Gastrocnemius medialis (tissue), 4 donors: ENCODE data around the gene KLK4. TPM values are rescaled to one million over a fixed set of nuclear protein-coding genes. Genes with fewer than 3 reads are reported as not detected.

Experiments used
- ATAC-seq, 2 donors: fragments of 150-250 bp; one replicate each; pipeline ENCODE4 v1.9.1; 2016
- DNase-seq, 2 donors: peaks; one replicate each; pipeline ENCODE4 v3.0.0-alpha.2; 2019
- H3K27ac ChIP-seq, 4 donors: fragments of 200-600 bp; sonication (generic); 1 replicate in 1 of 4; 2 replicates in 3 of 4; pipeline ENCODE4 v1.5.1; 2016 to 2018; ENCODE audit warnings: mild to moderate bottlenecking in 2 of 4, moderate library complexity in 1 of 4
- H3K27me3 ChIP-seq, 3 donors: fragments of 200-600 bp; sonication (generic) in 2 of 3; 1 replicate in 1 of 3; 2 replicates in 2 of 3; pipeline versions ENCODE4 v1.5.1 to v1.6.0; 2016 to 2019; ENCODE audit warnings: mild to moderate bottlenecking in 1 of 3, moderate library complexity in 1 of 3
- H3K36me3 ChIP-seq, 2 donors: fragments of 200-600 bp; sonication (generic) in 1 of 2; one replicate each; pipeline ENCODE4 v1.5.1; 2017 to 2018
- H3K4me1 ChIP-seq, 2 donors: fragments of 200-600 bp; sonication (generic) in 1 of 2; one replicate each; pipeline ENCODE4 v1.5.1; 2016 to 2017; ENCODE audit warnings: mild to moderate bottlenecking in 2 of 2
- H3K4me3 ChIP-seq, 4 donors: fragments of 200-600 bp; sonication (generic) in 3 of 4; 1 replicate in 1 of 4; 2 replicates in 3 of 4; pipeline ENCODE4 v1.5.1; 2016 to 2019; ENCODE audit warnings: mild to moderate bottlenecking in 2 of 4
- H3K9me3 ChIP-seq, 3 donors: fragments of 200-600 bp; sonication (generic) in 2 of 3; 1 replicate in 1 of 3; 2 replicates in 2 of 3; pipeline ENCODE4 v1.5.1; 2016 to 2019
- POLR2A ChIP-seq, 2 donors: fragments of 450-650 bp; IDR thresholded peaks; one replicate each; pipeline ENCODE4 v1.6.1; 2017; ENCODE audit warnings: antibody characterized with exemption in 2 of 2, mild to moderate bottlenecking in 2 of 2, moderate library complexity in 2 of 2
- in situ Hi-C, 4 donors: fragments of 200-750 bp; cut with MboI; loops; one replicate each; pipeline versions ENCODE4 v1.15.0 to v1.8.0; 2017; ENCODE audit warnings: low sequenced_read_pairs in 4 of 4
- intact Hi-C: fragments of 100-400 bp; cut with DNase I; formaldehyde crosslinking; loops from one replicate; pipeline ENCODE4 v1.15.1; 2023; ENCODE audit warnings: low total_unique reads
- total RNA-seq, 4 donors: library from RNA; depleted of rRNA; stranded (reverse); fragments of >200 nt; gene quantifications; one replicate each; pipeline versions ENCODE4 v1.1.0 to v1.2.3, GENCODE V29; 2016
- TF ChIP-seq, protein P1 (sequence below), 5 experiments: fragments of 450-650 bp in 3 of 5; fragments of 200-600 bp in 2 of 5; sonication (generic) in 2 of 5; IDR thresholded peaks in 4 of 5; conservative IDR thresholded peaks in 1 of 5; 1 replicate in 4 of 5; 2 replicates in 1 of 5; pipeline ENCODE4 v1.5.1; 2016 to 2019; ENCODE audit warnings: antibody characterized with exemption in 5 of 5, mild to moderate bottlenecking in 3 of 5, moderate library complexity in 3 of 5

The KLK4 gene
- total RNA-seq, 4 donors from 2014 or later: not detected

DNA sequence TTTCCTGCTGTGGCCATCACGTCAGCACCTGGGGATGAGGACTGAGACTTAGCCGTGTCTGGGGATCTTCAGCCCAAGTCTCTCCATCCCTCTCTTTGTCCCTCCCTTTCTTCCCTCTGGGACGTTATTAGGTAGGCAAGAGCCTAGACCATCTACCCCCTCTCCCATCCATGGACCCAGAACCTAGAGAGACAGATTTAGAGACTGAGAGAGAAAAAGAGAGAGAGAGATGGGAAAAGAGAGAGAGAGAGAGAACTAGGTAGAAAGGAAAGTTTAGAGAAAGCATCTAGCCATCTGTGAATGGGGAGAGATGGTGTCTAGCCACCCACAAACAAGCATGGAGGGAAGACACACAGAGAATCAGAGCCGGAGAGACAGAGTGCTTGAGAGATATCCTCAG lies 473 bp downstream of the KLK4 start:
- Histone ChIP-seq H3K4me3 (no peak overlapping the region), H3K36me3 (no peaks in the 10 kb centered on the region), H3K27ac (no peak overlapping the region), H3K27me3 (peaks cover 22 to 31% (median 26%) of the 10 kb centered on the region in 3 donors), H3K9me3 (no peaks in the 10 kb centered on the region), H3K4me1 (no peaks in the 10 kb centered on the region)
- DNase-seq (no peak), ATAC-seq (no peak)
- in situ Hi-C loops: no loop called here
- intact Hi-C loops: no loop called here
- no peak for TF ChIP-seq POLR2A (IDR thresholded peaks at IDR 0.05)
- TF ChIP-seq, protein P1, sequence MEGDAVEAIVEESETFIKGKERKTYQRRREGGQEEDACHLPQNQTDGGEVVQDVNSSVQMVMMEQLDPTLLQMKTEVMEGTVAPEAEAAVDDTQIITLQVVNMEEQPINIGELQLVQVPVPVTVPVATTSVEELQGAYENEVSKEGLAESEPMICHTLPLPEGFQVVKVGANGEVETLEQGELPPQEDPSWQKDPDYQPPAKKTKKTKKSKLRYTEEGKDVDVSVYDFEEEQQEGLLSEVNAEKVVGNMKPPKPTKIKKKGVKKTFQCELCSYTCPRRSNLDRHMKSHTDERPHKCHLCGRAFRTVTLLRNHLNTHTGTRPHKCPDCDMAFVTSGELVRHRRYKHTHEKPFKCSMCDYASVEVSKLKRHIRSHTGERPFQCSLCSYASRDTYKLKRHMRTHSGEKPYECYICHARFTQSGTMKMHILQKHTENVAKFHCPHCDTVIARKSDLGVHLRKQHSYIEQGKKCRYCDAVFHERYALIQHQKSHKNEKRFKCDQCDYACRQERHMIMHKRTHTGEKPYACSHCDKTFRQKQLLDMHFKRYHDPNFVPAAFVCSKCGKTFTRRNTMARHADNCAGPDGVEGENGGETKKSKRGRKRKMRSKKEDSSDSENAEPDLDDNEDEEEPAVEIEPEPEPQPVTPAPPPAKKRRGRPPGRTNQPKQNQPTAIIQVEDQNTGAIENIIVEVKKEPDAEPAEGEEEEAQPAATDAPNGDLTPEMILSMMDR (IDR thresholded peaks at IDR 0.05 in 4 of 5, conservative IDR thresholded peaks at IDR 0.05 in 1 of 5): no peak

DNA sequence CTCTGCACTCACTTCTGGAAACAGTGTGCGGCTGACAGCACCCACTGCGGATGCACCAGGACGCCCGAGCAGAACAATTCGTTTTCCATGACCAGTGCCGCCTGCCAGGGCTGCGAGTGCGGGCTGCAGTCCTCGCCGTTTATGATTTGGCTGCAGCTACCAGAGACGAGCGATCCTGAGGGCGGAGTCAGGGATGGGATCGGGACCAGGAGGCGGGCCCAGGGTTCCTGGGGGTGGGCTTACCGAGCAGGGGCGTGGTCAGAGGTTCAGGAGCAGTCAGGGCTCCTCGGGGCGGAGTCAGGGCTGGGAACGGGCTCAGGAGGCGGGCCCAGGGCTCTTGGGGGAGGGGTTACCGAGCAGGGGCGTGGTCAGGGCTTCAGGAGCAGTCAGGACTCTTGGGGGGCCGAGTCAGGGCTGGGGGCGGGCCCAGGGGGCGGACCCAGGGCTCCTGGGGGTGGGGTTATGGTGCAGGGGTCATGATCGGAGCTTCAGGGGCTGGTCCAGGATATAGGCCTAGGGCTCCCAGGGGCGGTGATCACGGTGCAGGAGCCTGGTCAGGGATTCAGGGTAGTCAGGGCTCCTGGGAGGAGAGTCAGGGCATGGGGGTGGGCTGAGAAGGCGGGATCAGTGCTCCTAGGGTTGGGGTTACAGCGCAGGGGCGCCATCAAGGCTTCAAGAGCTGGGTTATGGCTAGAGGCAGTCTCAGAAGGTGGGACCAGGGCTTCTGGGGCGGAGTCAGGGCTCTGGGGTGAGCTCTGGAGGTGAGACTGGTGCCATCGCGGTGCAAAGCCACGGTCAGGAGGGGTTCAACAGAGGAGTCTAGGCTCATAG lies 1.7 kb downstream of the KLK4 start:
- ATAC-seq (no peak), DNase-seq (no peak)
- H3K9me3 ChIP-seq: no peaks in the 10 kb centered on the region
- H3K4me3 ChIP-seq: no peak overlapping the region
- no peak overlapping the region for H3K27ac ChIP-seq
- H3K4me1 ChIP-seq: no peaks in the 10 kb centered on the region
- TF ChIP-seq POLR2A (IDR thresholded peaks at IDR 0.05): no peak
- TF ChIP-seq, protein P1 (IDR thresholded peaks at IDR 0.05 in 4 of 5, conservative IDR thresholded peaks at IDR 0.05 in 1 of 5): no peak
- peaks cover 22 to 31% (median 26%) of the 10 kb centered on the region in 3 donors for H3K27me3 ChIP-seq
- in situ Hi-C loops: no loop called here
- no peaks in the 10 kb centered on the region for H3K36me3 ChIP-seq
- intact Hi-C loops: no loop called here

DNA sequence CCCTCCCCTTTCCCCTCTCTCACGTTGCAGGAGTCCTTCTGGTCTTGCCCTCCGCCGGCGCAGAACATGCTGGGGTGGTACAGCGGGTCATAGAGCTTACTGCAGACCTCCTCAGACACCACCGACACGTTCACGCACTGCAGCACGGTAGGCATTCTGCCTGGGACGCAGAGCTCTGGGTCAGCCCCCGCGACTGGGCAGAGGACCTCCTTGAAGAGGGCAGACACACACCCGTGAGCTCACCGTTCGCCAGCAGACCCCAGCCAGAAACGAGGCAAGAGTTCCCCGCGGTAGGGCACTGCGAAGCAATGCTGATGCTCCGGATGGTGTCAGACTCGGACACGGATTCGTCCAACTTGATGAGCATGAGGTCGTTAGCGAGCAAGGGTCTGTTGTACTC lies 2.9 kb downstream of the KLK4 start:
- in situ Hi-C loops: no loop called here
- H3K36me3 ChIP-seq: no peaks in the 10 kb centered on the region
- intact Hi-C loops: no loop called here
- no peak for ATAC-seq
- TF ChIP-seq, protein P1 (IDR thresholded peaks at IDR 0.05 in 4 of 5, conservative IDR thresholded peaks at IDR 0.05 in 1 of 5): no peak
- no peak for TF ChIP-seq POLR2A (IDR thresholded peaks at IDR 0.05)
- H3K4me1 ChIP-seq: no peaks in the 10 kb centered on the region
- no peak overlapping the region for H3K4me3 ChIP-seq
- no peaks in the 10 kb centered on the region for H3K9me3 ChIP-seq
- peaks cover 22 to 31% (median 26%) of the 10 kb centered on the region in 3 donors for H3K27me3 ChIP-seq
- H3K27ac ChIP-seq: no peak overlapping the region
- DNase-seq: no peak

DNA sequence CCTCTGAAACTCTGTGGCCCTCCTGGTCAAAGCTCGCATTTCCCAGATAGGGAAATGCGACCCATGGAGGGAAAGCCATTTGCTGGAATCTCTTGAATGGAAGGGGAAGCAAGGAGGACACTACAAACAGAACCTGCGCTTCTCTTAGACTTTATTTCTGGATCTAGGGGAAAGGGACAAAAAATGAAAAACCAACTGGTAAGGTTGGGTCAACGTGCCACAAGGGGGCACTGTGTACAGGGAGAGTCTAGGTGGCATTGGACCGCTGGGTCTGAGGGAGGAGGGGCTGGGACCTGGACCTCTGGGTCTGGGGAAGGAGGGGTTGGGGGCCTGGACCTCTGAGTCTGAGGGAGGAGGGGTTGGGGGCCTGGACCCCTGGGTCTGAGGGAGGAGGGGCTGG lies 5.0 kb downstream of the KLK4 start:
- TF ChIP-seq, protein P1 (IDR thresholded peaks at IDR 0.05 in 4 of 5, conservative IDR thresholded peaks at IDR 0.05 in 1 of 5): no peak
- no peak for TF ChIP-seq POLR2A (IDR thresholded peaks at IDR 0.05)
- H3K36me3 ChIP-seq: no peaks in the 10 kb centered on the region
- H3K27me3 ChIP-seq: peaks cover 22 to 25% (median 22%) of the 10 kb centered on the region in 3 donors
- H3K4me1 ChIP-seq: no peaks in the 10 kb centered on the region
- no peaks in the 10 kb centered on the region for H3K9me3 ChIP-seq
- ATAC-seq: no peak
- H3K4me3 ChIP-seq: no peak overlapping the region
- no peak overlapping the region for H3K27ac ChIP-seq
- intact Hi-C loops: no loop called here
- in situ Hi-C loops: no loop called here
- DNase-seq: no peak
